Activated CD4-positive, alpha-beta T cell treated with anti-CD3 and anti-CD28 coated beads for 24 hours (primary cell): ENCODE measurements around the gene POLR2C.
"Not testable (repeated sequence)": the region's sequence is repeated elsewhere in the genome, so short reads cannot be mapped to it uniquely, and the experiment has no call there.

ENCODE experiments used
- DNase-seq, 2 donors: peaks; one replicate each; pipeline ENCODE4 v3.0.0-alpha.2; 2020; ENCODE audit warnings: low read depth in 2 of 2

POLR2C gene

DNA sequence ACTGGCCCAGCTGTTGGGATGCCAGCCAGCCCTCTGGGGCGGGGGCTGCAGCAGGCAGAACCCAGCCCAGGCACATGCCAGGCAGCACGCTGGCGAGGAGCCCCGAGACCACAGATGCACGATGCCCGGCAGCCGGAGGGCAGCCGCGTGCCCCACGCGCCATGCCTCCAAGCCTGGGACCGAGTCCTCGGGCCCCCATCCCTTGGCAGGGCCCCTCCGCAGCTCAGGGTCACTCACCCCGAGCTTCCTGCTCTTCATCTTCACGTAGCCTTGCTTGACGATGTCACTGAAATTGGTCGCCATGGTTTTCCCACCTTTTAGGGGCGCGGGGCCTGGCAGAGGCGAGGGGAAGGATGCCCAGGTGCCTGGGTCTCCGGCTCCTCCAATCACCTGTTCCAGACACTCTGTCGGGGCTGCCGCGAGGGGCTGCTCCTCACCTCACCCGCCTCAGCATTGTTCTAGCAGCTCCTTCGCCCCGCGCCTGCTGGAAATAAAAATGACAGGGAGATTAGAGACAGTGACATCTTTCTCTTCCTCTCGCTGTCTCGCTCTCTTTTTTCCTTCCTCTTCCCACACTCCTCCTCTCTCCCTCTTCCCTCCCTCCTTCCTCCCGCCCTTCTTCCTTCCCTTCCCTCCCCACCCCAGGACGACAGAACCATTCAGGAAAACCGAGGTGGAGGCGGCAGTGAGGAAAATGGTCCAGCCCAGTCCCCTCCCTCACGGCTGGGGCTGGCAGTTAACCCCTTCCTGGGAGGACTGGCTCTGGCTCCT, 16.9 kb downstream of the POLR2C start:
- DNase-seq = no peak

DNA sequence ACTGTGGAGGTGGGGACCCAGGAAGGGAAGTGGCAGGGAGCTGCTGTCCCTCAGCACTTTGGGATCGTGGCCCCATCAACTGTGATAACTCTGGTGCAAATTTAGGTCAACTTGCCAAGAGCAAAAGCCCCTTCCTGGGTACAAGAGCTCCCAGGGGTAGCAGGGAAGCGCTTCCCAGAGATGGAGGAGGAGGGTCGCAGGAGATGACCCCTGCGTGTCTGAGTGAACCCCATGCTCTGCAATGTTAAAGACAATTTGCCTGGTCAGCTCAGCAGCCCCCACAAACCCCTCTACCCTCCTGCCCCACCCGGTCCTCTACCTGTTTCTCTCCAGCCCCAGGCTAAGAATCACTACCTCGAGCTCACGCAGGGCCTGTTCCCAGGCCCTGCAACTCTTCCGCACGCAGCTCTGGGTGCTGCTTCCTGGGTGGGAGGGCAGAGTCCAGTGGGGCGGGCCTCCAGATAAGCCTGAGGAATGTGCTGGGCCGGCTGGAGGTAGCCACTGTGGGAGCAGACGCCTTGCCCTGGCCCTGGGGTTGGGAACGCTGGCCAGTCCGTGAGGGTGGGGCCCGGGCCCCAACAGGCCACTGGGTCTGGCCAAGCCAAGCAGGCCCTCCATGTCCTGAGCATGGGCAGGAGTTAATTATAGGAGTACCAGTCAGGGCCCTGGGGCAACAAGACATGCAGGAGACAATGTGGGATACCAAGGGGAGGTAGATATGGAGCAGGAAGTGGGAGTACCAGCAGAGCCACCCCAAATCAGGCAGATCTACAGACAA, 17.7 kb downstream of the POLR2C start:
- no peak for DNase-seq

DNA sequence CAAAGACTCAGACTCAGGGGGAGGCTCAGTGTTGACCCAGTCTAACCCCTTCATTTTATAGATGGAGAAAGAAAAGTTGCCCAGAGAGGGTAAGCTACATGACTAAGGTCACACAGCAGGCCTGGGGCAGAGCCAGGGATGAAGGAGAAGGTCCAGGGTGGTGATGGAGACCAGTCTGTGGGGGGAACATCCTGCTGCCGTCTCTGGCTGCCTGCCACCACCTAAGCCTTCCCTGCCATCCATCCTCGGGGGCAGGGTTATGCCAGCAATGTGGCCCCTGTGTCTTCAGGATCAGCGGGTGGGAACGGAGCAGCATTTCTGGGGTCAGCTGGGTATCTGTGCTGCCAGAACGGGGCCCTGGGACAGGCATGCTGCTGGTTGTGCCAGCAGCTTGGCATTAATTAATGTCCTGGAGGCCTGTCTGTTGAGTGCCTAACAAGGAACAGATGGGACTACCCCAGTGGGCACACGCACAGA, 18.3 kb downstream of the POLR2C start:
- no peak for DNase-seq

DNA sequence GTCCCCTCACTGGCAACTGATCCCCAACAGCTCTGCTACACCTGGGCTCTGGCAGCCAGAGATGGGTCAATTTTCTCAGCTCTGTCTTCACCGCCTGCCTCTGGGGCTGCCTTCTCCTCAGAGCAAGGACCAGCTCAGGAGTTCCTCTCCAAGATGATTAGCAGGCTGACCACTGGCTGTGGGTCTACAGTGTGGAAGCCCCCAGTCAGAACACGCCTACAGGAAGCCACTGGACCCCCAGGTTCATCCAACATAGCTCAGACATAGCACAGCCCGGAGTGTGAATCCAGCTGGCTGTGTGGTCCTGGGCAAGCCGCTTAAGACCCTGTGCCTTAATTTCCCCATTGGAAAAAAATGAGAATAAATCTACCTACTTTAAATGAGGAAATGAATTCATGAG, 18.9 kb downstream of the POLR2C start:
- no peak for DNase-seq

DNA sequence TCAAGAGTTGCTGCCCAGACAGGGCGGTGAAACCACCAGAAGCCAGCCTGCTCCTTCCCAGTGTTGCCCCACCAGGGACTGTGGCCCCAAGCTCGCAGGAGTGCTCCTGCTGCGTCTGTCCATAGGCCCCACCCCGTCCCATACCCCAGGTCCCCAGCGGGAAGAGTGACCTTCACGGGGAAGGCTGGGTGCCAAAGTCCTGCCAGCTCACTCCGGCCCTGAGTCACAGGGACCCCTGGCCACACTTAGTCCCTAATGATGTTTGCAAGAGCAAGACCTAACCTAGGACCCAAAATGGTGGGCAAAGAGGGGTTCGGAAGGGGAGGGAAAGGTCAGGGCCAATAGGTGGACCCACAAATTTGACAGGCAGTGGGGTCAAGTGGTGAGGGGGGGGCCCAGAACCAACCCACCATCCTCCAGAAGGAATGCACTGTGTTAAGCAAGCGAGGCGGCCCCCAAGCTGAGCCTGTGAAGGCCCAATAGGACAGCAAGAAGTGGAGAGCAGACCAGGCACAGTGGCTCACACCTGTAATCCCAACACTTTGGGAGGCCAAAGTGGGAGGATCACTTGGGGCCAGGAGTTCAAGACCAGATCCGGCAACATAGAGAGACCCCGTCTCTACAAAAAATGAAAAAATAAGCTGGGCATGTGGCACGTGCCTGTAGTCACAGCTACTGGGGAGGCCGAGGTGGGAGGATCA, 20.5 kb downstream of the POLR2C start:
- DNase-seq = no peak

DNA sequence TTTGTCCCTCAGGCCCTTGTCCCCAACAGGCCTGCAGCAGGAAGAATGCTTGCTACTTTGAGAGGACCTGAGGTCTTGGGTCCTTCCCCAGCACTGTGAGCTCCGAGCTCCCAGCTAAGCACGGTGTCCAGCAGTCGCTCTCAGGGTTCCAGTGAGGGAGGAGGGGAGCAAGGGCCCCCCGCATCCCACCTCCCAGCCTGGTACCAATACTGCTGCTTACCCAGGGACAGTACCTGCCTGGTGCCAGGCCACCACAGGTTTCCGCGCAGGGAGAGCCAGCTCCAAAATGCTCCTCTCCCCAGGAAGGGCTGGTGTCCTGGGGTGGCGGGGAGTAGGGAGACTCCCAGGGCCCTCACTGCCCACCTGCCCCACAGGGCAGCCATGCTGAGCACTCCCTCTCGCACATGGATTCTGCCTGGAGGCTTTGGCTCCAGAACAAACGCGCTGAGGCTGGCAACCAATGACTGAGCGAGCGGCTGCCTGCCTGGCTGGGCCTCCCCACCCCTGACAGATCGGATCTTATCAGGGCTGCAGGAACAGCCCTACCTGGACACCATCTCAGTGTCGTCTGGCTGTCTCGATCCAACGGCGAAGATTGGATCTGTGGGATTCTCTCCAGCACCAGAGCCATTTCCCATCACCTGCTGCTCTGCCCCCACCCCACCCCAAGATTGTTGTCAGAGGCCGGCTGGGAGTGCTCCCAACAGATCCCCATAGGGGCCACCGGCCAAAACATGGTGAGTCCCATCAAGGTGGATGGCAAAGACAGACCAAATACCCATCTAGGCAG, 21.4 kb downstream of the POLR2C start:
- no peak for DNase-seq

DNA sequence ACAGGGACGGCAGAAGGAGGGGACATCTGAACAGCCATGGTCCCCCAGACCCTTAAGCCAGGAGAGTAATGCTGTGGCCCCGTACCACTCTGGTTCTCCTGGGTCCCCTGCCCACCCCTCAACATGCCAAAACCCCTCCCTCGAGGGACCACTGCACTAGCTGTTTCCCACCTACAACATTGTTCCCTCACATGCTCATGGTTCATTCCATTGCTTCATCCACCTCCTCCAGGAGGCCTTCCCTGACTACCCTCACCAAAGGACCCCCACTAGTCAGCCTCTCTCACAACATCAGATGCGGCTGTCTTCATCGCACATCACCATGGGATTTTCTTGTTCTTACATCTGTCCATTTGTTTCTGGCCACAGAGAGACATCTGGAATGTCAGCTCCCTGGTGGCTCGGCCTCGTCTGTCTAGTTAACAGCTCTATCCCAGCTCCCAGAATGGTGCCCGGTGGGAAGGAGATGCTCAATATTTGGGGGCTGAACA, 22.1 kb downstream of the POLR2C start:
- no peak for DNase-seq

DNA sequence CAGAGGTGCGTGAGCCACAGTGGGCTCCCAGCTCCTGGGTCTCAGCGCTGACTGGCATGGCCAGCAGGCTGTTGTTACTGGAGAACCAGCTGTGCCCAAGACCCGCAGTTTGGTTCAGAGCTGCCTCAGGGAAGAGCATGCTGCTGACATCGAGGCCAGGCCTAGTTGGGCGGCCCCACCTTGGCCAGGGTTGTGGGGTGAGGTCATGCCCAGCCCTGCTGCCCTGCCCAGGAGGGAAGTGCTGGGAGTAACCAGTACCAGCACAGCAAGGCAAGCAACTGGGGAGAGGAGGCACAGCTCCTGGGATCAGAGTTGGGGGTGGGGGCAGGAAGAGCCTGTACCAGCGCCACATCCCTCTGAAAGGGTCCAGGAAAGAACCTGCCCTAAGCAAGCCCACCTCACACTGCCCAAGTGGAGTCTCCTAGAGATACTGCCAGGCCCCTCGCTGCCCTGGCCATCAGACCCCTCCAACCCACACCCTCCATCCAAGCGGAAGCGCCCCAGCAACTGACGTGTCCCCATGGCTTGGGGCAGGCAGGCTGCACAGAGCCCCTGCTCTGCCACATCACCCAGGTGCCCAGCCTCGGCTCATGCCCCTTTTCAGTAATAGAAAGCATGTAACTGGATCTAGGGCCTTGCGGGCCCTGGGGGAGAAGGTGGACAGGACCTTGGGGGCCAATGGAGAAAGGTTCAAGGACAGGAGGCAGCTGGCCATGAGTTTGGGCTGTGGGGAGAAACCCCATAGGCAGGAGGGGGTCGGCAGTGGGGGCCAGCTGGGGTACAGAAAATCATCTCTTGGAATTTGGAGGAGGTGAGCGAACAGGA, 22.8 kb downstream of the POLR2C start:
- no peak for DNase-seq

DNA sequence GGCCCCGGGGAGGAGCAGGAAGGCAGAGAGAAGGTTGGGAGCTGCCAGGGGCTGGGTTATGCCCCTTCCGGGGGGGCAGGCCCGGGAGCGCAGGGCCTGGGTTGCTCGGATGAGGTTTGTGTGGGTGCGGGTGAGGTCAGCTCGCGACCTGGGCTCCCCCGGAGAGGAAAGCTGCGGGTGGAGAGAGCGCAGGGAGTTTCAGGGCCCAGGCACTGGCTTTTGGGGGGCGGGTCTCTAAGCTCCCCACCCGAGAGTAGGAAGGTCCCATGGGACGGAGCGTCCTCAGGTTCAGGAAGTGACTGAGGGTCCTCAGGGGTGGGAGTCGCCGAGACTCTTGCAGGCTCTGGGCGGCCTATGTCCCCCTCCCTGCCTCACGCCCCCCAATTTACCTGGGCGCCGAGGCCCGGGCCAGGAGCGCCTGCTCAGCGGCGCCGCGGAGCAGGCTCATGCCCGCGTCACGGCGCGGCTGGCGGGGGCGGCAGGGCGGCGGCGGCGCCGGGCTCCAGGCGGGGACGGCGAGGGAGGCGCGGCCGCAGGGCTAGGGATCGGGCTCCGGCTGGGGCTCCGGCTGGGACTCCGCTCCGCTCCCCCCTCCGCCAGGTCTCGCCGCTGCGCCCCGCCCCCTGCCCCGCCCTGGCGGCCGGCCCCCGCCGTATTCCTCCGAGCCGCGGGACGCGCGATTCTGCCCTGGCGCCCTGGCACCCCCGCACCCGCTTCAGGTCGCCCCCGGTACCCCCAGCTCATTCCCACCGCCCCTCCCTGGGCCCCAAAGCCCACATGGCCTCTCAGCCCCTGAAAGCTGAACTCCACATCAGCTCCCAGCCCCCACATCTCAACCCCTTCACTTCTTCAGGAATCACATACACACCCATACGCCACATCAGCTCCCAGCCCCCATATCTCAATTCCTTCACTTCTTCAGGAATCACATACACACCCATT, 23.7 kb downstream of the POLR2C start, which contains the start of gene DOK4:
DOK4 (minus strand) TSS at position 578 of the 942 bp plus-strand sequence. CDS start 6,986 bp downstream, outside the sequence.
- DNase-seq = peak; percentile 73 to 74

DNA sequence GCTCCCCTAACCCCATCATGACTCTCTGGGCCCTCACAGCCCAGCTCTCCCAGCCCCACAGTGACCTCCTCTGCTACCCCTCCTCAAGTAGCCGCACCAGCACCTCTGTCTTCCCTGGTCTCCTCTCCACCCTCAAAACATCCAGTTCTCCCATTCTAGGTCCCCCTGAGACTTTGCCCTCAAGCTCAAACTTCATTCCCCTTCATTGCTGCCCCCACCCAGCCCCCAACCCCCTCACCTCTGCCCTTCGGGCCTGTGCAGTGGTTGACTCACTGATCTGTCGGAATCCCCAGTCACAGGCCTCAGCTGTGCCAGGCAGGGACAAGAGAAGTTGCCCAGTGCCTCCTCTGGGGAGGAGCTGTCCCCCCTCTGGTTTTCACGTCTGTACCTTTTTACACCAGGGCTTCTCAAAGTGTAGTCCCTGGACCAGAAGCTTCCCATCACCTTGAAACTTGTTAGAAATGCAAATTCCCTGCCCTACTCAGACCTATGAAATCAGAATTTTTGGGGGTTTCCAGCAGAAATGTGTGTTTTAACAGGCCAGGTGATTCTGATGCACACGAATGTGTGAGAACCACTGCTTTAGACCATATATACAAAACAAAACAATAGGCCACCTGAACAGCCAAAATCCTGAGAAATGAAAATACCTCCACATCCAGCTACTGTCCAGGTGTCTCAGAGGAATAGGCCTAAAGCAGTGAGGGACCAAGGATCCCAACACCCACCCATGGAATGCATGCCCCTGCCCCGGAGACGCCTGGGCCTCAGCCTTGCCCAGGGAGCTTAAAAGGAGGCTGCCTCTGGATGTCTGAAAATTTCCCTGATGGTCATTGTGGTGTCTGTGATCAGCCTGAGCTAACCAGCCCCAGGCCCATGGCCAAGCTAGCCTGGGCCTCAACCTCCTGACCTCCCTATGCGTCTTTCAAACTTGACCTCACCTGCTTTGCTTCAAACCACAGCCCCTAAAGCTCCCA, 24.7 kb downstream of the POLR2C start:
- DNase-seq = no peak

DNA sequence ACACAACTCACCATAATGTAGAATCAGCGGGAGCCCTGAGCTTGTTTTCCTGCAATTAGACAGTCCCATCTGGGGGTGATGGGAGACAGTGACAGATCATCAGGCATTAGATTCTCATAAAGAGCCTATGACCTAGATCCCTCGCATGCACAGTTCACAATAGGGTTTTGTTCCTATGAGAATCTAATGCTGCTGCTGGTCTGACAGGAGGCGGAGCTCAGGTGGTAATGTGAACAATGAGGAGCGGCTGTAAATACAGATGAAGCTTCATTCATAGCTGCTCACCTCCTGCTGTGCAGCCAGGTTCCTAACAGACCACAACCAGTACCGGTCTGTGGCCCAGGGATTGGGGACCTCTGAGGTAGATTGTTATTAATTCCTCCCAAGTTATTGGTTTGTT, 26.8 kb downstream of the POLR2C start:
- no peak for DNase-seq

DNA sequence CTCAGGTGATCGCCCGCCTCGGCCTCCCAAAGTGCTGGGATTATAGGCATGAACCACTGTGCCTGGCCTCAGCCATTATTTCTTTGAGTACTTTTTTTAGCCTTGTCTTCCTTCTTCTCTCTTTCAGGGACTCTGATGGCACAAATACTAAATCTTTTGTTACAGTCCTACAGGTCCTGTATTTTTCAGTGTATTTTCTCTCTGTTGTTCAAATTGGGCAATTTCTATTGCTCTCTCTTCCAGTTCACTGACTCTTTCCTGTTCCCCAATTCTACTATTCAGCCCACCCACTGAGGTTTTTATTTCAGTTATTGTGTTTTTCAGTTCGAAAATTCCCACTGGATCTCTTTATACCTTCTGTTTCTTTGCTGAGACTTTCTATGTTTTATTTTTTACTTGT, 31.3 kb downstream of the POLR2C start:
- no peak for DNase-seq

DNA sequence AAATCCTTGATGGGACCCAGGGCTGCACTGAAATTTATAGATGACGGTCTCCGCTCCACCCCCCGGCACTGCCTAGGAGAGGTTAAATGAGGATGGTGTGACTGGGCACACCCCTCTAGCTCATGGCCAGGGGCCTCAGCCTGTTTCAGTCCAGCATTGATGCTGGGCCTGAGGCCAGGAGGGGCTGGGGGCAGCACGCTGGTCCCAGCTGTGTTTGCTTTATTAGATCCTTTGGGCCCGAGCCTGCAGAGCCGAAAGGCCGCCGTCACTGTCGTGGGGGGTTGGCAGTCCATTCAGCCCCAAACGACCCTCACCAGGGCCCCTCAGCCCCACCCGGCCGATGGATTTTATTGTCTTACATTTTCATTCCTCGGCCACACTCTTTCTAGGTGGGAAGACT, 34.6 kb downstream of the POLR2C start:
- DNase-seq = no peak

DNA sequence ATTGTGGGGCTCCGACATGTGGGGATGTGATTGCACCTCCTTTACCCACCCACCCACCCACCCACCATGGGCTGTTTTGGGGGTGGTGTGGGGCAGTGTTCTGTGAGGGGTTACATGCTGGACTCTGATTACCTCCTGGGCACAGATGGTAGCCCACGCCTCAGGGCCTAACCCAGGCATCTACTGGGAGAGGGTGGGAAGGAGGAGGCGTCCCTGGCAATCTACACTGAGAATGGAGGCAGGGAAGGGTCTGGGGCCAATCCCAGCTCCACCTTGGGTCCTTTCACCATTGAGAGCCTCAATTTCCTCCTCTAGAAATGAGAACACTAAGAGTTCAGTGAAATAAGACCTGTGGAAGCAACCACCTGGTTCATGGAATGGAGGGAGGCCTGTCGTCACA, 35.6 kb downstream of the POLR2C start:
- DNase-seq = no peak

DNA sequence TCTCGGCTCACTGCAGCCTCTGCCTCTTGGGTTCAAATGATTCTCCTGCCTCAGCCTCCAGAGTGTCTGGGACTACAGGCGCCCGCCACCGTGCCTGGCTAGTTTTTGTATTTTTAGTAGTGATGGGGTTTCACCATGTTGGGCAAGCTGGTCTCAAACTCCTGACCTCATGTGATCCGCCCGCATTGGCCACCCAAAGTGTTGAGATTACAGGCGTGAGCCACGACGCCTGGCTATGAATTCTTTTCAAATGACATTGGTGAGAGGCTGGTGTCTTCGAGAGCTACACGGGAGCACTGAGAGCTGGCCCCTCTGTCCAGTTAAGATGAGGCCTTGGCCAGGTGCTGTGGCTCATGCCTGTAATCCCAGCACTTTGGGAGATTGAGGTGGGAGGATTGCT, 37.5 kb downstream of the POLR2C start:
- not testable (repeated sequence) for DNase-seq

DNA sequence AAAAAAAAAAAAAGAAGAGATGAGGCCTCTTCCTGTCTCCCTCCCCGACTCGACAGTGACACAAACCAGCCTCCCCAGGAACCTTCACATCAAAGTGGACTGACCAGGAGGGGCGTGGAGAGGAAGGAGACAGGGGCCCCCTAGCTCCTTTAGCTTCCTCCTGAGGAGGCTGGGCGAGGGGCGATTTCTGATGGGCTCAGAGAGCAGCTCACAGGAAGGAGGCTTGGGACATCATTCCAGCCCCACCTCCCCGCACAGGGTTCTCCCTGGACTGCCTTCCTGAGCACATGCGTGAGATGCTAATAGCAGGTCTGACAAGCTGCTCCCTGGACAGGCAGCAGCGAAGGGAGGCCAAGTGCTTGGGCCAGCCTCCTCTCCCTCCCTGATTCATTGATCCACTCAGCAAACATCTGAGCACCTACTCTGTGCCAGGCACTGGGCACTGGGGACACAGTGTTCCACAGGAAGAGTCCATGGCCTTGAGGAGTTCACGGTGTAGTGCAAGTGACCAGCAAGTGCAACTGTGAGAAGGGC, 38.2 kb downstream of the POLR2C start:
- DNase-seq = no peak

DNA sequence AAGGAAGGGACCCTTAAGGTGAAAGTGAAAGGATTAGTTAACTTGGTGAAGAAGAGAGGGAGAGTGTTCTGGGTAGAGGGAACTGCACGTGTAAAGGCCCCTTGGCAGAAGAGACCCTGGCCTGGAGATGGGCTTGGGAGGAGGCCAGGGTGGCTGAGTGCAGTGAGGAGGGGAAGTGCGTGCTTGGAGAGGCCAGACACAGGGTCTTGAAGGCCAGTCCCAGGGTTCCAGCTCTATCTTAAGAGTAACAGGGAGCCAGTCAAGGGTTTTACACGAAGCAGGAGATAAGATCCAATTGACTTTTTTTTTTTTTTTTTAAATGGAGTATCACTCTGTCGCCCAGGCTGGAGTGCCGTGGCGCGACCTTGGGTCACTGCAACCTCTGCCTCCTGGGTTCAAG, 39.0 kb downstream of the POLR2C start:
- no peak for DNase-seq
